Measurements from ENCODE around the gene METTL15.

GRCh38 chr11:28366549-28367346 lies 258.6 kb downstream of the METTL15 start:
- peak in 1 of 12 donors; percentile 11 for TF ChIP-seq CTCF (IDR thresholded peaks at IDR 0.05)
- no peak for TF ChIP-seq POLR2A (IDR thresholded peaks at IDR 0.05)

All from heart left ventricle (tissue), 13 donors.